Activated B cell treated with CpG ODN at 0.5 μM for 24 hours (primary cell): ENCODE data around the gene NCAM2. TPM values are rescaled to one million over a fixed set of nuclear protein-coding genes. Genes with fewer than 3 reads are reported as not detected.

Source experiments
- ATAC-seq: fragments of 200-7000 bp; cut with Tn5 transposase; one replicate; pipeline ENCODE4 v1.10.0; 2021; ENCODE audit warnings: low read depth, mild to moderate bottlenecking, moderate library complexity
- CTCF ChIA-PET: fragments of 350-600 bp; sonication (Branson Sonifier 250); formaldehyde crosslinking; loops from one replicate; lab custom pipeline; 2021; ENCODE audit warnings: antibody characterized with exemption; lab: Charles Lee
- POLR2A ChIA-PET: fragments of 350-600 bp; sonication (Branson Sonifier 250); formaldehyde crosslinking; loops from one replicate; lab custom pipeline; 2021; ENCODE audit warnings: antibody characterized with exemption; lab: Charles Lee
- DNase-seq: peaks from one replicate; pipeline ENCODE4 v3.0.0; 2022
- H3K27ac Mint-ChIP-seq: one replicate; pipeline ENCODE4 v1.8.0; 2020; ENCODE audit warnings: mixed read lengths
- H3K27me3 Mint-ChIP-seq: one replicate; pipeline ENCODE4 v1.8.0; 2021; ENCODE audit warnings: mixed read lengths
- H3K36me3 Mint-ChIP-seq: one replicate; pipeline ENCODE4 v1.8.0; 2021; ENCODE audit warnings: low read depth, mixed read lengths
- H3K4me1 Mint-ChIP-seq: one replicate; pipeline ENCODE4 v1.8.0; 2021; ENCODE audit warnings: mixed read lengths
- H3K4me3 Mint-ChIP-seq: one replicate; pipeline ENCODE4 v1.8.0; 2020; ENCODE audit warnings: mild to moderate bottlenecking, mixed read lengths
- H3K9me3 Mint-ChIP-seq: one replicate; pipeline ENCODE4 v1.8.0; 2020; ENCODE audit warnings: mixed read lengths
- intact Hi-C: fragments of 100-400 bp; cut with micrococcal nuclease; formaldehyde crosslinking; loops from one replicate; pipeline ENCODE4 v1.15.1; 2024
- total RNA-seq: library from RNA; stranded (reverse); gene quantifications from 2 replicates; pipeline ENCODE4 v1.2.3, GENCODE V29; 2022
- TF ChIP-seq, protein P1 (sequence below): fragments of 200-600 bp; IDR thresholded peaks from one replicate; pipeline ENCODE4 v1.8.0; 2022; ENCODE audit warnings: antibody characterized with exemption, mild to moderate bottlenecking

NCAM2 gene
- total RNA-seq, 1 donor from 2014 or later, result not detected

- Mint-ChIP-seq H3K27ac (no peak overlapping the region), H3K36me3 (no peaks in the 10 kb centered on the region), H3K9me3 (no peaks in the 10 kb centered on the region), H3K27me3 (peaks cover 11% of the 10 kb centered on the region), H3K4me3 (no peak overlapping the region), H3K4me1 (peaks cover 4% of the 10 kb centered on the region)
- no peak for ATAC-seq
- TF ChIP-seq, protein P1, sequence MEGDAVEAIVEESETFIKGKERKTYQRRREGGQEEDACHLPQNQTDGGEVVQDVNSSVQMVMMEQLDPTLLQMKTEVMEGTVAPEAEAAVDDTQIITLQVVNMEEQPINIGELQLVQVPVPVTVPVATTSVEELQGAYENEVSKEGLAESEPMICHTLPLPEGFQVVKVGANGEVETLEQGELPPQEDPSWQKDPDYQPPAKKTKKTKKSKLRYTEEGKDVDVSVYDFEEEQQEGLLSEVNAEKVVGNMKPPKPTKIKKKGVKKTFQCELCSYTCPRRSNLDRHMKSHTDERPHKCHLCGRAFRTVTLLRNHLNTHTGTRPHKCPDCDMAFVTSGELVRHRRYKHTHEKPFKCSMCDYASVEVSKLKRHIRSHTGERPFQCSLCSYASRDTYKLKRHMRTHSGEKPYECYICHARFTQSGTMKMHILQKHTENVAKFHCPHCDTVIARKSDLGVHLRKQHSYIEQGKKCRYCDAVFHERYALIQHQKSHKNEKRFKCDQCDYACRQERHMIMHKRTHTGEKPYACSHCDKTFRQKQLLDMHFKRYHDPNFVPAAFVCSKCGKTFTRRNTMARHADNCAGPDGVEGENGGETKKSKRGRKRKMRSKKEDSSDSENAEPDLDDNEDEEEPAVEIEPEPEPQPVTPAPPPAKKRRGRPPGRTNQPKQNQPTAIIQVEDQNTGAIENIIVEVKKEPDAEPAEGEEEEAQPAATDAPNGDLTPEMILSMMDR, result no peak
- no peak for DNase-seq
- CTCF ChIA-PET, result no interaction called here
- POLR2A ChIA-PET, result no interaction called here
- intact Hi-C loops, result no loop called here
Observed at GRCh38 chr21:21003701-21004100, 5.5 kb downstream of the NCAM2 start.

DNA sequence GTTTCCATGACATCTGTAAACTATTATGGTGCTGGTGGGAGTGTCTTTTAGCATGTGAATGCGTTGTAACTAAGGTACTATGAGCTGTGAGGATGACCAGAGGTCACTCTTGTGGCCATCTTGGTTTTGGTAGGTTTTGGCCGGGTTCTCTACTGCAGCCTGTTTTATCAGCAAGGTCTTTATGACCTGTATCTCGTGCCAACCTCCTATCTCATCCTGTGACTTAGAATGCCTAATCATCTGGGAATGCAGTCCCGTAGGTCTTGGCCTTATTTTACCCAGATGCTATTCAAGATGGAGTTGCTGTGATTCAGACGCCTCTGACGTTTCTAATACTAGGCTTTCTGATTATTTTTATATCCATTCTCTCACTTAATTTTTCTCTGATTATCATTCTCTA, 9.4 kb downstream of the NCAM2 start:
- Mint-ChIP-seq H3K27ac (no peak overlapping the region), H3K4me1 (no peaks in the 10 kb centered on the region), H3K9me3 (no peaks in the 10 kb centered on the region), H3K27me3 (no peaks in the 10 kb centered on the region), H3K4me3 (no peak overlapping the region), H3K36me3 (no peaks in the 10 kb centered on the region)
- ATAC-seq (no peak), DNase-seq (no peak)
- intact Hi-C loops, result no loop called here
- ChIA-PET CTCF (no interaction called here), POLR2A (no interaction called here)
- TF ChIP-seq, protein P1, result no peak

DNA sequence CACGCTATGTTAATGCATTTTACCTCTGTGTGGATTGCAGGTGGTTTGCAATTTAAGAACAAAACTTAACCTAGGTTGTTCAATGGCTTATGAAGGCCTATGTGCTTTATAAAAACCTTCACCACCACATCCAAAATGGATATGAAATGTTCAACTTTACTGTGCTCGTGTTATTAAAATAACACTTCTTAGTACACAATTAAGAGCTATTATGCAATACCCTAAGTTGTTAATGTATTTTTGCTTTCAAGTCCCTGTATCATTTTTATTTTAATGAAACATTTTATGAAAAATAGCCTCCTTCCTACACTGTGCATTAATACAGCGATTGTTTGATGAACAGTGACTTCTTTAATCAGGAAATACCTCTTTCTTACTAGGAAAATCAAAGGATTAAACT, 12.0 kb downstream of the NCAM2 start:
- intact Hi-C loops, result no loop called here
- ChIA-PET CTCF (interaction anchor here (2.2 kb wide), 1 partner anchor 10 kb away, joined by 6 read pairs; no protein-coding TSS in a partner anchor), POLR2A (no interaction called here)
- TF ChIP-seq, protein P1, result no peak
- Mint-ChIP-seq H3K4me1 (no peaks in the 10 kb centered on the region), H3K27ac (no peak overlapping the region), H3K27me3 (no peaks in the 10 kb centered on the region), H3K9me3 (no peaks in the 10 kb centered on the region), H3K36me3 (no peaks in the 10 kb centered on the region), H3K4me3 (no peak overlapping the region)
- ATAC-seq (no peak), DNase-seq (no peak)

- ChIA-PET CTCF (interaction anchor here (2.2 kb wide), 1 partner anchor 10 kb away, joined by 6 read pairs; no protein-coding TSS in a partner anchor), POLR2A (no interaction called here)
- DNase-seq (no peak), ATAC-seq (no peak)
- intact Hi-C loops, result no loop called here
- H3K4me3 Mint-ChIP-seq, result no peak overlapping the region
- no peaks in the 10 kb centered on the region for H3K4me1 Mint-ChIP-seq
- H3K9me3 Mint-ChIP-seq, result no peaks in the 10 kb centered on the region
- no peaks in the 10 kb centered on the region for H3K36me3 Mint-ChIP-seq
- H3K27ac Mint-ChIP-seq, result no peak overlapping the region
- TF ChIP-seq, protein P1, result no peak
- H3K27me3 Mint-ChIP-seq, result no peaks in the 10 kb centered on the region
Observed at GRCh38 chr21:21010698-21011097, 12.5 kb downstream of the NCAM2 start.

DNA sequence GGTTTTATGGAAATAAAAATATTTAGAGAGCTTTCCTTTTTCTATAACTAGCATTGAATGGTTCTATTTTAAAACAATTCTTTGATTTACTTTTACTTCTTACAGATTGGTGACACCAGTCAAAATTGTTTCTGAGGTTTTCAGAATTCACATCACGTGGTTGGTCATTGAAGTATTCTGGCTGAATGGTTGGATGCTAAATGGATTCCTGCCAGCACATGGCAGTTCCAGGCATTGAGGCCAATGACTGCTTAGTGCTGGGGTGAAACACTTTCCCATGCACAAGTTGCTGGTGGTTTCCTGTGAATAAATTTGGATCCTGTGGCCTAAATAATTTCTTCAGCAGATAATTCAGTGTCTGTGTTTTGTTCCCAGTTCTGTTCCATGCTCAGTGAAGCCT, 20.6 kb downstream of the NCAM2 start:
- H3K27ac Mint-ChIP-seq, result no peak overlapping the region
- intact Hi-C loops, result no loop called here
- no peaks in the 10 kb centered on the region for H3K27me3 Mint-ChIP-seq
- H3K9me3 Mint-ChIP-seq, result peaks cover 3% of the 10 kb centered on the region
- no peaks in the 10 kb centered on the region for H3K4me1 Mint-ChIP-seq
- ATAC-seq, result no peak
- DNase-seq, result no peak
- no peaks in the 10 kb centered on the region for H3K36me3 Mint-ChIP-seq
- TF ChIP-seq, protein P1, result no peak
- ChIA-PET CTCF (no interaction called here), POLR2A (no interaction called here)
- no peak overlapping the region for H3K4me3 Mint-ChIP-seq
